Measurements from ENCODE around the gene TFF1.

DNA sequence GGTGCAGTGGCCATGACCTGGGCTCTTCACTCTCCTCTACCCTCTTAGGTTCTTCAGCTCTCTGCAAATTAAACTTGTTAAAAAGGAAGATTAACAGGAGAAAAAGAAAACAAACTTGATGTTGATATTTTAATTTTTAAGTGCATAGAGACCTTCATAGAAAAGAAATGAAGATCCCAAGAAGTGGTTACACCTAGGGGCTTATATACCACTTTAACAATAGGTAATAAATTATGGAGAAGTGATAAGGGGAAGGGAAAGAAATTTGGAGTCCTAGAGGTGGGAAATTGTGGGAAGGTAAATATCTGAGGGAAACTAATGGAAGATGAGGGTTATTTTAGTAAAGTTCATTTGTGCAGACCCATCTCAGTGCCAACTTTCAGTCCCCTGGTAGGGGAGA lies 34.7 kb downstream of the TFF1 start:
- TF ChIP-seq, protein P1, sequence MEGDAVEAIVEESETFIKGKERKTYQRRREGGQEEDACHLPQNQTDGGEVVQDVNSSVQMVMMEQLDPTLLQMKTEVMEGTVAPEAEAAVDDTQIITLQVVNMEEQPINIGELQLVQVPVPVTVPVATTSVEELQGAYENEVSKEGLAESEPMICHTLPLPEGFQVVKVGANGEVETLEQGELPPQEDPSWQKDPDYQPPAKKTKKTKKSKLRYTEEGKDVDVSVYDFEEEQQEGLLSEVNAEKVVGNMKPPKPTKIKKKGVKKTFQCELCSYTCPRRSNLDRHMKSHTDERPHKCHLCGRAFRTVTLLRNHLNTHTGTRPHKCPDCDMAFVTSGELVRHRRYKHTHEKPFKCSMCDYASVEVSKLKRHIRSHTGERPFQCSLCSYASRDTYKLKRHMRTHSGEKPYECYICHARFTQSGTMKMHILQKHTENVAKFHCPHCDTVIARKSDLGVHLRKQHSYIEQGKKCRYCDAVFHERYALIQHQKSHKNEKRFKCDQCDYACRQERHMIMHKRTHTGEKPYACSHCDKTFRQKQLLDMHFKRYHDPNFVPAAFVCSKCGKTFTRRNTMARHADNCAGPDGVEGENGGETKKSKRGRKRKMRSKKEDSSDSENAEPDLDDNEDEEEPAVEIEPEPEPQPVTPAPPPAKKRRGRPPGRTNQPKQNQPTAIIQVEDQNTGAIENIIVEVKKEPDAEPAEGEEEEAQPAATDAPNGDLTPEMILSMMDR (IDR thresholded peaks at IDR 0.05) = no peak
- no peak for TF ChIP-seq ZFX (IDR thresholded peaks at IDR 0.05; ENCODE audit: borderline replicate concordance)

All from 22Rv1 (cell line).